Neural progenitor cell (in vitro differentiated cells): ENCODE measurements around the gene ANKRD13D. TPM values are rescaled to one million over a fixed set of nuclear protein-coding genes. Genes with fewer than 3 reads are reported as not detected.

Source experiments
- DNase-seq: peaks from one replicate; pipeline ENCODE4 v3.0.0-alpha.2; 2016; ENCODE audit warnings: low spot score
- H2AFZ ChIP-seq: fragments of 200-600 bp; sonication (generic); replicated peaks from 2 replicates; pipeline ENCODE4 v1.6.1; 2016; ENCODE audit warnings: antibody characterized with exemption
- H3F3A ChIP-seq: fragments of 200-600 bp; sonication (generic); 2 replicates; pipeline ENCODE4 v1.6.1; 2016; ENCODE audit warnings: antibody characterized with exemption, low read depth
- H3K27ac ChIP-seq: fragments of 200-600 bp; sonication (generic); 2 replicates; pipeline ENCODE4 v1.5.1; 2016; ENCODE audit warnings: mild to moderate bottlenecking
- H3K27me3 ChIP-seq: fragments of 200-600 bp; sonication (generic); 2 replicates; pipeline ENCODE4 v1.6.1; 2016; ENCODE audit warnings: mild to moderate bottlenecking, moderate library complexity
- H3K36me3 ChIP-seq: fragments of 200-600 bp; sonication (generic); 2 replicates; pipeline ENCODE4 v1.5.1; 2016
- H3K4me1 ChIP-seq: fragments of 200-600 bp; sonication (generic); 2 replicates; pipeline ENCODE4 v1.6.1; 2016; ENCODE audit warnings: mixed run types
- H3K4me2 ChIP-seq: fragments of 200-600 bp; sonication (generic); 2 replicates; pipeline ENCODE4 v1.6.1; 2016
- H3K4me3 ChIP-seq: fragments of 200-600 bp; sonication (generic); 2 replicates; pipeline ENCODE4 v1.5.1; 2016
- H3K79me2 ChIP-seq: fragments of 200-600 bp; sonication (generic); 2 replicates; pipeline ENCODE4 v1.6.1; 2016; ENCODE audit warnings: low read depth
- H3K9ac ChIP-seq: fragments of 200-600 bp; sonication (generic); 2 replicates; pipeline ENCODE4 v1.6.1; 2016
- H3K9me3 ChIP-seq: fragments of 200-600 bp; sonication (generic); 2 replicates; pipeline ENCODE4 v1.5.1; 2016; ENCODE audit warnings: low read depth
- H4K20me1 ChIP-seq: fragments of 200-600 bp; sonication (generic); 2 replicates; pipeline ENCODE4 v1.6.1; 2016; ENCODE audit warnings: low read depth
- H3K27ac Mint-ChIP-seq: 3 replicates; pipeline ENCODE4 v1.8.0; 2021; ENCODE audit warnings: mixed read lengths
- H3K27me3 Mint-ChIP-seq: 2 replicates; pipeline ENCODE4 v1.8.0; 2022; ENCODE audit warnings: low read depth, mild to moderate bottlenecking, inconsistent platforms, moderate library complexity, mixed read lengths; ENCODE audit not compliant: insufficient read depth
- H3K36me3 Mint-ChIP-seq: 3 replicates; pipeline ENCODE4 v1.8.0; 2021; ENCODE audit warnings: mixed read lengths
- H3K4me1 Mint-ChIP-seq: 3 replicates; pipeline ENCODE4 v1.8.0; 2021; ENCODE audit warnings: mixed read lengths
- H3K4me3 Mint-ChIP-seq: 3 replicates; pipeline ENCODE4 v1.8.0; 2021; ENCODE audit warnings: mild to moderate bottlenecking, moderate library complexity, mixed read lengths
- H3K9me3 Mint-ChIP-seq: 3 replicates; pipeline ENCODE4 v1.8.0; 2020; ENCODE audit warnings: mixed read lengths
- EZH2 ChIP-seq: fragments of 200-600 bp; sonication (generic); IDR thresholded peaks from 2 replicates; pipeline ENCODE4 v1.6.1; 2017; ENCODE audit warnings: antibody characterized with exemption, mild to moderate bottlenecking, moderate library complexity
- EZH2phosphoT487 ChIP-seq: fragments of 200-600 bp; sonication (generic); IDR thresholded peaks from 2 replicates; pipeline ENCODE4 v1.6.1; 2017; ENCODE audit warnings: antibody characterized with exemption
- total RNA-seq: library from RNA; depleted of rRNA; stranded (reverse); fragments of >200 nt; gene quantifications from 2 replicates; pipeline ENCODE4 v1.2.3, GENCODE V29; 2015; ENCODE audit warnings: low replicate concordance
- TF ChIP-seq, protein P1 (sequence below): fragments of 200-600 bp; sonication (generic); IDR thresholded peaks from 2 replicates; pipeline ENCODE4 v1.5.1; 2017; ENCODE audit warnings: antibody characterized with exemption, mild to moderate bottlenecking

The ANKRD13D gene
- total RNA-seq, 1 donor from 2014 or later, result 21.0 TPM

DNA sequence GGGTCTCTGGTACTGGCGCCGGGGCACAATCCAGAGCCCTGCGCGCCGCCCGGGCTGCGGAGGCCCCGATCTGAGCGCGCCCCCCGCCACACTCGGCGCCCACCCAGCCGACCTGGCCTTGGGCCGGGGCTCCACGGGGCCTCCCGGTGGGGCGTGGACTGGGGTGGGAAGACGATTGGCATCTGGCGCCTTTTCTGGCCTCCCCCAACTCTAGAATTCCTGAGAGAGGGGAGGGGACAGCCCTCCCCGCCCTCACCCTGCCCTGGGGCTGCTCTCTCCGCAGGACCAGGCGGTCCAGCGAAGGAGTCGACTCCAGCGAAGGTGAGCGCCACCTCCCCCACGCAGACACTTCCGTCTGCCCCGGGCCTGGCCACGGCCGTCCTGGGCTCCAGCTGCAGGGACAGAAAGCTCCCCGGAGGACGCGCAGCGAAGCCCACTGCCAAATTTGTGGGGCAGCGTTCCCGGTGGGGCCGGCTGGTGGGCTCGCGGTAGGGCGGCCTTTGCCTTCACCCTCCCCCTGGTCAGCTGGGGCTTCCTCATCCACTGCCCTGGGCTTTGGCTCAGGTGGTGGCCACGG is 14.8 kb downstream of the ANKRD13D start:
- Mint-ChIP-seq H3K36me3 (peaks cover 6% of the 10 kb centered on the region), H3K4me1 (peaks cover 8% of the 10 kb centered on the region), H3K9me3 (no peaks in the 10 kb centered on the region), H3K27me3 (peaks cover 7% of the 10 kb centered on the region), H3K27ac (no peak overlapping the region), H3K4me3 (no peak overlapping the region)
- peak overlapping the region; percentile 53 for H2AFZ ChIP-seq
- H4K20me1 ChIP-seq, result peaks cover 14% of the 10 kb centered on the region
- H3K4me2 ChIP-seq, result peak overlapping the region; percentile 91
- H3K9me3 ChIP-seq, result no peaks in the 10 kb centered on the region
- H3K4me3 ChIP-seq, result peak overlapping the region; percentile 65
- peak; percentile 51 for DNase-seq
- no peaks in the 10 kb centered on the region for H3K79me2 ChIP-seq
- peaks cover 27% of the 10 kb centered on the region for H3F3A ChIP-seq
- H3K27ac ChIP-seq, result no peak overlapping the region
- no peak for TF ChIP-seq EZH2
- TF ChIP-seq, protein P1, sequence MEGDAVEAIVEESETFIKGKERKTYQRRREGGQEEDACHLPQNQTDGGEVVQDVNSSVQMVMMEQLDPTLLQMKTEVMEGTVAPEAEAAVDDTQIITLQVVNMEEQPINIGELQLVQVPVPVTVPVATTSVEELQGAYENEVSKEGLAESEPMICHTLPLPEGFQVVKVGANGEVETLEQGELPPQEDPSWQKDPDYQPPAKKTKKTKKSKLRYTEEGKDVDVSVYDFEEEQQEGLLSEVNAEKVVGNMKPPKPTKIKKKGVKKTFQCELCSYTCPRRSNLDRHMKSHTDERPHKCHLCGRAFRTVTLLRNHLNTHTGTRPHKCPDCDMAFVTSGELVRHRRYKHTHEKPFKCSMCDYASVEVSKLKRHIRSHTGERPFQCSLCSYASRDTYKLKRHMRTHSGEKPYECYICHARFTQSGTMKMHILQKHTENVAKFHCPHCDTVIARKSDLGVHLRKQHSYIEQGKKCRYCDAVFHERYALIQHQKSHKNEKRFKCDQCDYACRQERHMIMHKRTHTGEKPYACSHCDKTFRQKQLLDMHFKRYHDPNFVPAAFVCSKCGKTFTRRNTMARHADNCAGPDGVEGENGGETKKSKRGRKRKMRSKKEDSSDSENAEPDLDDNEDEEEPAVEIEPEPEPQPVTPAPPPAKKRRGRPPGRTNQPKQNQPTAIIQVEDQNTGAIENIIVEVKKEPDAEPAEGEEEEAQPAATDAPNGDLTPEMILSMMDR, result no peak
- TF ChIP-seq EZH2phosphoT487, result no peak
- peaks cover 16% of the 10 kb centered on the region for H3K27me3 ChIP-seq
- H3K36me3 ChIP-seq, result no peaks in the 10 kb centered on the region
- peaks cover 12% of the 10 kb centered on the region for H3K4me1 ChIP-seq
- no peak overlapping the region for H3K9ac ChIP-seq

DNA sequence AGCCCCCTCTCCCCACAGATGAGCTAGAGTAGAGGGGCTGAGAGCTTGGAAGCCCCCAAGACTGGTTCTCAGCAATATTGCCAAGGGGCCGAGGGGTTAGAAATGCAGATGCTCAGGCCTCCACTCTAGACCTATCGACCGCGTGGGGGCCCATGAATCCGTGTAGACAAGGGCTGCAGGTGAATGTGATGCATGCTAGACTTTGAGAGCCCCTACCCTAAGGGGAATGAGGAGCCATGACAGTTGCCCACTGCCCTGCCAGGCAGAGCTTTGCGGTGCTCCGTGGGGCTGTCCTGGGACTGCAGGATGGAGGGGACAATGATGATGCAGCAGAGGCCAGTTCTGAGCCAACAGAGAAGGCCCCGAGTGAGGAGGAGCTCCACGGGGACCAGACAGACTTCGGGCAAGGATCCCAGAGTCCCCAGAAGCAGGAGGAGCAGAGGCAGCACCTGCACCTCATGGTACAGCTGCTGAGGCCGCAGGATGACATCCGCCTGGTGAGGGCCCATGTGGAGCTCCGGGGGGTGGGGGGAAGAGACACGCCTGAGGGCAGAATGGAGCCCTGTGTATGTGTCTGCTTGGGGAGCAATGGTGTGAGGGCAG is 15.5 kb downstream of the ANKRD13D start:
- Histone ChIP-seq H3K4me2 (peak overlapping the region; percentile 91), H3K79me2 (no peaks in the 10 kb centered on the region), H2AFZ (no peak overlapping the region), H3K27ac (no peak overlapping the region), H3K27me3 (peaks cover 16% of the 10 kb centered on the region), H3K4me3 (peak overlapping the region; percentile 65), H3F3A (peaks cover 27% of the 10 kb centered on the region), H3K9me3 (no peaks in the 10 kb centered on the region), H3K9ac (no peak overlapping the region), H4K20me1 (peaks cover 14% of the 10 kb centered on the region), H3K4me1 (peaks cover 12% of the 10 kb centered on the region), H3K36me3 (no peaks in the 10 kb centered on the region)
- Mint-ChIP-seq H3K27ac (no peak overlapping the region), H3K4me1 (peaks cover 8% of the 10 kb centered on the region), H3K4me3 (peak overlapping the region; percentile 61), H3K36me3 (peaks cover 6% of the 10 kb centered on the region), H3K9me3 (no peaks in the 10 kb centered on the region), H3K27me3 (peaks cover 7% of the 10 kb centered on the region)
- no peak for TF ChIP-seq EZH2phosphoT487
- no peak for TF ChIP-seq EZH2
- TF ChIP-seq, protein P1, result no peak
- no peak for DNase-seq

DNA sequence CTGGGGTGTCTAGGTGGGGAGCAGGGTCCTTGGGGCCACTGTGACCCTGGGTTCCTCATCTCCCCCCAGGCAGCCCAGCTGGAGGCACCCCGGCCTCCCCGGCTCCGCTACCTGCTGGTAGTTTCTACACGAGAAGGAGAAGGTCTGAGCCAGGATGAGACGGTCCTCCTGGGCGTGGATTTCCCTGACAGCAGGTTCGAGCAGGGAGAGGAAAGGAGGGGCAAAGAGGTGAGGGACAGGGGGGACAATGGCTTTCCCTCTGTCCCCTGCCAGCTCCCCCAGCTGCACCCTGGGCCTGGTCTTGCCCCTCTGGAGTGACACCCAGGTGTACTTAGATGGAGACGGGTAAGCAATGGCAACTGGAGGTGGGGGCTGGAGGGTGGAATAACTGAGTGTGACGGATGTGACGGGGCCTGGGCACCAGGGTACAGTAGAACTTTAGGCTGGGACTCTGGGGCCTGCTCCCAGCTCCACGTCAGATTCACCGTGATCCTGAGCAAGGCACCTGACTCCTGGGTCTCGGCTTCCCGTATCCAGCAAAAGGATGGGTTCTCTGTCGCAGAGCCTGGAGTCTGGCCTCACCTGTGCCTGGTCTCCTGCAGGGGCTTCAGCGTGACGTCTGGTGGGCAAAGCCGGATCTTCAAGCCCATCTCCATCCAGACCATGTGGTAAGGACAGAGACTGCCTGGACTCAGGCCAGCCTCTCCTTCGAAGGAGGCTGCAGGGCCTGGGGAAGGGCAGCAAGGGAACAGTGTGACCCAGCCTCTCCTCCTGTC is 17.9 kb downstream of the ANKRD13D start:
- no peak for TF ChIP-seq EZH2phosphoT487
- TF ChIP-seq, protein P1, result no peak
- no peak for TF ChIP-seq EZH2
- no peak overlapping the region for H3K9ac ChIP-seq
- H3K4me1 ChIP-seq, result peaks cover 8% of the 10 kb centered on the region
- H3K4me1 Mint-ChIP-seq, result peaks cover 8% of the 10 kb centered on the region
- H2AFZ ChIP-seq, result no peak overlapping the region
- H3K4me2 ChIP-seq, result no peak overlapping the region
- no peak for DNase-seq
- H3F3A ChIP-seq, result peaks cover 19% of the 10 kb centered on the region
- H3K79me2 ChIP-seq, result no peaks in the 10 kb centered on the region
- no peak overlapping the region for H3K4me3 ChIP-seq
- no peaks in the 10 kb centered on the region for H3K9me3 ChIP-seq
- H3K27ac ChIP-seq, result no peak overlapping the region
- peaks cover 16% of the 10 kb centered on the region for H3K27me3 ChIP-seq
- H3K27me3 Mint-ChIP-seq, result peaks cover 9% of the 10 kb centered on the region
- H4K20me1 ChIP-seq, result peaks cover 8% of the 10 kb centered on the region
- H3K4me3 Mint-ChIP-seq, result no peak overlapping the region
- no peaks in the 10 kb centered on the region for H3K36me3 ChIP-seq
- H3K36me3 Mint-ChIP-seq, result no peaks in the 10 kb centered on the region
- no peak overlapping the region for H3K27ac Mint-ChIP-seq
- no peaks in the 10 kb centered on the region for H3K9me3 Mint-ChIP-seq
